ENCODE data around the gene HSD11B1. TPM values are rescaled to one million over a fixed set of nuclear protein-coding genes. Genes with fewer than 3 reads are reported as not detected.
"Not testable (repeated sequence)": the region's sequence is repeated elsewhere in the genome, so short reads cannot be mapped to it uniquely, and the experiment has no call there.

Gene HSD11B1
- total RNA-seq, 1 experiment from 2014 or later, result not detected

GRCh38 chr1:209688746-209689234 is 15.9 kb upstream of the HSD11B1 start:
- in situ Hi-C loops (cut with HindIII; ENCODE audit: low sequenced_read_pairs), result no loop called here
- DNase-seq (ENCODE audit: low spot score), result no peak

DNA sequence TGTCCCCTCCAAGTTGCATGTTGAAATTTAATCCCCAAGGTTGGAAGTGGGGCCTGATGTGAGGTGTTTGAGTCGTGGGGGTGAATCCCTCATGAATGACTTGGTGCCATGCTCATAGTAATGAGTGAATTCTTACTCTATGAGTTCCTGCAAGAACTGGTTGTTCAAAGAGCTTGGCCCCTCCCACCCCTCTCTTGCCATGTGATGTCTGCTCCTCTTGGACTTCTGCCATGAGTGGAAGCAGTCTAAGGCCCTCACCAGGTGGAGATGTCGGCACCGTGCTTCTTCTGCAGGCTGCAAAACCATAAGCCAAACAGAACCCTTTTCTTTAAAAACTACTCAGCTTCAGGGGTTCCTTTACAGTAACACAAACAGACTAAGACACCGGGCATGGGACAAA is 15.2 kb upstream of the HSD11B1 start:
- in situ Hi-C loops (cut with HindIII; ENCODE audit: low sequenced_read_pairs), result no loop called here

GRCh38 chr1:209691237-209691636 is 13.4 kb upstream of the HSD11B1 start:
- in situ Hi-C loops (cut with HindIII; ENCODE audit: low sequenced_read_pairs), result no loop called here
- DNase-seq (ENCODE audit: low spot score), result no peak

More for the DNA sequence above, 15.2 kb upstream of the HSD11B1 start:
- no peak for DNase-seq (ENCODE audit: low spot score)

DNA sequence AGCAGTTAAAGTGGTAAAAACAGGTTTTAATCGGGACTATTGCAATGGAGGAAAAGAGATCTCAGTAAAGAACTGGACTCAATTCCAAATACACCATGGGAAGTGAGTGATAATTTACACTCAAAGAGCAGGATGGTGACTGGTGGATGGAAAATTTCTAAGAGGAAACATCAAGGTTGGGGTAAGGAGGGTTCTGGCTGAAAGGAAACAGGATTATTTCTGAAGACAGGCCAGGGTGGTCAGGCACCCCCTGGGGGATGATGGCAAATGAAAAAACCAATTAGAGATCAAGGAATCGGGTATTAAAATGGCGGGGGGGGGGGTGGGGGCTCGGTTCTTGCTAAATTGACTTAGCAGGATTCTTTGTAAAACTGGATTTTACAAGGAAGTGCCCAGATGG is 12.3 kb upstream of the HSD11B1 start:
- in situ Hi-C loops (cut with HindIII; ENCODE audit: low sequenced_read_pairs), result no loop called here
- DNase-seq (ENCODE audit: low spot score), result no peak

DNA sequence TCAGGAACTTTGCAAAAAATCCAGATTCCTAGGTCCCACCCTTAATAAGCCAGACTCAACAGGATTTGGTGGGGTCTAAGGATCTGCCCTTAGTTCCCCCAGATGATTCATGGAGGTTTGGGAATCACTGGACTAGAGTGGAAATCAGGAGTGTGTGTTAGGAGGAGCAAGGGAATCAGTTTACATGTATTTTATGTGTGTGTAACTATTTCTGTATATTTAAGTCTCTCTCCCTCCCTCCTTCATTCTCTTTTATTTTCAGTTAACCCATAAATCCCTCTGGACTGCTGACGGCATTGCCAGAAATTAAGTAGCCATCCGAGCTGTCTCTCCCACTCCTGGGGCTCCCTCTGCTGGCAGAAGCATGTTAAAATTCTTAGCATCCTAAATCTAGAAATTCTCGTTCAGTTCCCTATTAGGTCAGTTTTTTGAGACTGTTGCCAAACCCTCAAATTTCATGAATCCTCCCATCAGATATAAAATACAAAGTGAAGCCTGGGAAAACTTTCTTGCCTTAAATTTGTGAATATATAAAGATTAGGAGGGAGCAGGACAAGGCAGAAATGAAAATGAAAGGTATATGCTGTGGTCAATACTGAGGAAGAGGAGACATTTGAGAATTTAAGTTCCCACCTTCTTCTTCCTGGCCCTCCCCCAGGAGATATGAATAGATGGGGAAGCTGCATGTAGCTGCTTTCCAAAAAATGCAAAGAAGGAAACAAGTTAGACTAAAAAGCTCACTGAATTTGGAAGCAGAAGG is 11.7 kb upstream of the HSD11B1 start:
- peak; percentile 82 for DNase-seq (ENCODE audit: low spot score)
- in situ Hi-C loops (cut with HindIII; ENCODE audit: low sequenced_read_pairs), result no loop called here

- DNase-seq (ENCODE audit: low spot score), result no peak
- in situ Hi-C loops (cut with HindIII; ENCODE audit: low sequenced_read_pairs), result no loop called here
Measured at GRCh38 chr1:209696673-209697072, 8.0 kb upstream of the HSD11B1 start.

GRCh38 chr1:209697126-209697525 is 7.5 kb upstream of the HSD11B1 start:
- DNase-seq (ENCODE audit: low spot score), result no peak
- in situ Hi-C loops (cut with HindIII; ENCODE audit: low sequenced_read_pairs), result no loop called here

- in situ Hi-C loops (cut with HindIII; ENCODE audit: low sequenced_read_pairs); DNase-seq (ENCODE audit: low spot score): not testable (repeated sequence)
Measured at GRCh38 chr1:209700686-209701085, 4.0 kb upstream of the HSD11B1 start.

DNA sequence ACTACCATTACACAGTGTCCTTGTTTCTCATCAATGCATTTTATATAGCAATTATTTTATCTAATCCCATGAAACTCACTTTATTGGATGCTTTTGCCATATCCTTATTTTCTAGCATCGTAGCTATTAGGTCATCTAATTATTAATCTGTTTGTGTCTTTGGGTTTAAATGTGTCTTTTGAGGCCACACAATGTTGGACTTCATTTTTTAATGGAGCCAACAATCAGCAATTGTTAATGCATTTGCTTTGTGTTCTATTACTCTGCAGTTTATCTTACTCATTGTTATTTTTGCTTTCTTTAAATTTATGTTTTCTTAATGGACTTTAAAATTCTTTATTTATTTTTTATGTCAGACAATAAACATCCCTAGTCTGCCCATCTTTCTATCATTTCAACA is 1.8 kb upstream of the HSD11B1 start:
- DNase-seq (ENCODE audit: low spot score), result no peak
- in situ Hi-C loops (cut with HindIII; ENCODE audit: low sequenced_read_pairs), result no loop called here

GRCh38 chr1:209703834-209704504 is 677 bp upstream of the HSD11B1 start:
- in situ Hi-C loops (cut with HindIII; ENCODE audit: low sequenced_read_pairs), result no loop called here
- DNase-seq (ENCODE audit: low spot score), result no peak

- DNase-seq (ENCODE audit: low spot score), result no peak
- in situ Hi-C loops (cut with HindIII; ENCODE audit: low sequenced_read_pairs), result no loop called here
Measured at GRCh38 chr1:209705033-209705598, 470 bp downstream of the HSD11B1 start.

DNA sequence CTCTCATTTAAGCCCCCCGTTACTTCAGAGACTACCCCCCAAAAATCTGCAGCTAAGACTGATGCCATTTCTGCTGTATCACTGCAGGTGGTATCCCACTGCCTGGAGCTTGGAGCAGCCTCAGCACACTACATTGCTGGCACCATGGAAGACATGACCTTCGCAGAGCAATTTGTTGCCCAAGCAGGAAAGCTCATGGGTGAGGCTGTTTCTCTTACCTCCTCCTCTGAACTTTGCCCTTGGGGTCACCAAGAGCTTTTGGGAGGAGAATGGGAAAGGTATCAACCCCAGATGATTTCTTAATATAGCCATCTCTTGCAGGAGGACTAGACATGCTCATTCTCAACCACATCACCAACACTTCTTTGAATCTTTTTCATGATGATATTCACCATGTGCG is 2.0 kb downstream of the HSD11B1 start:
- no peak for DNase-seq (ENCODE audit: low spot score)
- in situ Hi-C loops (cut with HindIII; ENCODE audit: low sequenced_read_pairs), result no loop called here

DNA sequence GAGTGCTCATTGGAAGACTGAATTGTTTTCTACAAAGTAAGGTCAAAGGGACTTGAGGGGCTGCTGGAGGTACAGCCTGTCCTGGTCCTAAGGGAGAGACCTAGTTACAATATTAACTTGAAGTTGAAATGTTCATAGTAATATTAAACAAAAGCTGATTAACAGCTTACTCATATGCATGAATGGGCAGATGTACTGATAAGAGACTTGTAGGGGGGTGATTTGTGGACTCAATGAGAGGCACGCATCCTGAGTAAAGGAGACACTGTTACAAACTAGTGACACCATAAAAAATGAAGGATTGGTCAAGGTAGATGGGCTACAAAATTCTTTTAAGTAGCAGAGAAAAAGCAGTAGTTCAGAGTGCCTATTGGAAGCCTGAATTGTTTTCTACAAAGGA is 2.7 kb downstream of the HSD11B1 start:
- in situ Hi-C loops (cut with HindIII; ENCODE audit: low sequenced_read_pairs), result no loop called here
- DNase-seq (ENCODE audit: low spot score), result no peak

- in situ Hi-C loops (cut with HindIII; ENCODE audit: low sequenced_read_pairs), result no loop called here
- DNase-seq (ENCODE audit: low spot score), result no peak
Measured at GRCh38 chr1:209708297-209708696, 3.7 kb downstream of the HSD11B1 start.

- in situ Hi-C loops (cut with HindIII; ENCODE audit: low sequenced_read_pairs), result no loop called here
- DNase-seq (ENCODE audit: low spot score), result no peak
Measured at GRCh38 chr1:209710093-209710492, 5.4 kb downstream of the HSD11B1 start.

GRCh38 chr1:209710847-209711246 is 6.2 kb downstream of the HSD11B1 start:
- in situ Hi-C loops (cut with HindIII; ENCODE audit: low sequenced_read_pairs), result no loop called here
- DNase-seq (ENCODE audit: low spot score), result no peak

GRCh38 chr1:209714338-209714737 is 9.7 kb downstream of the HSD11B1 start:
- in situ Hi-C loops (cut with HindIII; ENCODE audit: low sequenced_read_pairs), result no loop called here

DNA sequence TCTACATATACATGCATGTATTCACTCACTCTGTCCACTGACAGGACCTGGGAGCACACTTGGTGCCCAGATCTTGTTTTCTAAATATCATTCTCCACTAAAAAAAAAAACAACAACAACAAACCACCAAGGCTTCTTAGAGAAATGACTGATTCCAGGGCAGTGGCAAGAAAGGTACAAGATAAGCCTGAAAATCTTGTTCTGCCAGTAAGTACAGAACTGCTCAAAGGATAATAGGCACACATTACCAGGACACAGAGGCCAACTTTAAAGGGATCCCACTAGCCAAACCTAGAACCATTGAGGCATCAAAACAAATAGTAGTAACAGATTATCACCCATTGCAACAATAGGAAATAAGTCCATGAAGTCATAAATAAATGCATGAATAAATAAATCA is 10.7 kb downstream of the HSD11B1 start:
- in situ Hi-C loops (cut with HindIII; ENCODE audit: low sequenced_read_pairs), result no loop called here
- no peak for DNase-seq (ENCODE audit: low spot score)

More at GRCh38 chr1:209714338-209714737, 9.7 kb downstream of the HSD11B1 start:
- no peak for DNase-seq (ENCODE audit: low spot score)

GRCh38 chr1:209717818-209718217 is 13.2 kb downstream of the HSD11B1 start:
- in situ Hi-C loops (cut with HindIII; ENCODE audit: low sequenced_read_pairs), result no loop called here

GRCh38 chr1:209720326-209720725 is 15.7 kb downstream of the HSD11B1 start:
- no peak for DNase-seq (ENCODE audit: low spot score)
- in situ Hi-C loops (cut with HindIII; ENCODE audit: low sequenced_read_pairs), result no loop called here

More at GRCh38 chr1:209717818-209718217, 13.2 kb downstream of the HSD11B1 start:
- no peak for DNase-seq (ENCODE audit: low spot score)

All from G401 (cell line).